SKM-1 treated with dmso at 0.1 percent for 144 hours (cell line): ENCODE results near the gene DNMT3A.

Experiments
- DNase-seq: peaks from one replicate; lab custom pipeline; 2025; ENCODE audit not compliant: unreplicated experiment; lab: John Stamatoyannopoulos, UW

The DNMT3A gene

GRCh38 chr2:25308599-25308998 is 33.1 kb downstream of the DNMT3A start:
- DNase-seq = no peak

GRCh38 chr2:25307949-25308557 is 33.7 kb downstream of the DNMT3A start:
- DNase-seq = no peak

- DNase-seq = peak; percentile 81
These were observed 34.9 kb downstream of the DNMT3A start for GRCh38 chr2:25306777-25307368.

- DNase-seq = no peak
These were observed 36.0 kb downstream of the DNMT3A start for GRCh38 chr2:25305775-25306174.

- DNase-seq = no peak
These were observed 36.7 kb downstream of the DNMT3A start for GRCh38 chr2:25304826-25305596.

GRCh38 chr2:25304321-25304720 is 37.4 kb downstream of the DNMT3A start:
- no peak for DNase-seq

- DNase-seq = no peak
These were observed 38.0 kb downstream of the DNMT3A start for GRCh38 chr2:25303633-25304236.

GRCh38 chr2:25302758-25303375 is 38.9 kb downstream of the DNMT3A start:
- DNase-seq = no peak

- peak; percentile 71 for DNase-seq
These were observed 40.0 kb downstream of the DNMT3A start for GRCh38 chr2:25301453-25302352.

- DNase-seq = no peak
These were observed 41.7 kb downstream of the DNMT3A start for GRCh38 chr2:25300001-25300400.

GRCh38 chr2:25298776-25299431 is 42.8 kb downstream of the DNMT3A start:
- DNase-seq = no peak

GRCh38 chr2:25297738-25298137 is 44.0 kb downstream of the DNMT3A start:
- peak; percentile 20 for DNase-seq

- DNase-seq = no peak
These were observed 46.1 kb downstream of the DNMT3A start for GRCh38 chr2:25295621-25296020.

GRCh38 chr2:25294573-25295462 is 46.9 kb downstream of the DNMT3A start:
- peak; percentile 80 for DNase-seq

- no peak for DNase-seq
These were observed 47.7 kb downstream of the DNMT3A start for GRCh38 chr2:25293958-25294562.

- DNase-seq = no peak
These were observed 48.6 kb downstream of the DNMT3A start for GRCh38 chr2:25293145-25293544.

GRCh38 chr2:25292408-25292807 is 49.3 kb downstream of the DNMT3A start:
- no peak for DNase-seq

- DNase-seq = no peak
These were observed 50.8 kb downstream of the DNMT3A start for GRCh38 chr2:25290811-25291495.
